NCI-H2107 (cell line): ENCODE results near the gene NLRC3.
"Not testable (repeated sequence)": the region's sequence is repeated elsewhere in the genome, so short reads cannot be mapped to it uniquely, and the experiment has no call there.

Experiments
- DNase-seq: peaks from one replicate; lab custom pipeline; 2025; lab: John Stamatoyannopoulos, UW

The NLRC3 gene

GRCh38 chr16:3513892-3514583 is 63.2 kb downstream of the NLRC3 start:
- no peak for DNase-seq

GRCh38 chr16:3511286-3512180 is 65.7 kb downstream of the NLRC3 start:
- no peak for DNase-seq

DNA sequence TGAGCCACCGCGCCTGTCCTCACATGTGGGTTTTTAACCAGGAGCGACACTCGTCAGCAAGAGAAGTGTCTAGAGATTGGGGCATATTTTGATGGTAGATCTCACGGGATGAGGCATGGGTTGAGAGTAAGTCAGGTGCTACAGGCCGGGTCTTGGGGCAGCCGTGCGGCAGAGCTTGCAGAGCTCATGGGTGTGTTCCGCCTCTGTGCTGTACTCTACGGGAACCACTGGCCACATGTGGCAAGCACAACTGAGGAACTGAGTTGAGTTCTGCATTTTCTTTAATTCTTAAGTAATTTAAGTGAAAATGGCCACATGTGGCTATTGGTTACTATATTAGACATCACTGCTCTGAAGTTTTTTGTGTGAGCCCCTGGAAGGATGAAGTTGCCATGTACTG is 66.8 kb downstream of the NLRC3 start:
- DNase-seq = no peak

- DNase-seq = peak; percentile 67
Measured at GRCh38 chr16:3509470-3509928, 67.7 kb downstream of the NLRC3 start.

DNA sequence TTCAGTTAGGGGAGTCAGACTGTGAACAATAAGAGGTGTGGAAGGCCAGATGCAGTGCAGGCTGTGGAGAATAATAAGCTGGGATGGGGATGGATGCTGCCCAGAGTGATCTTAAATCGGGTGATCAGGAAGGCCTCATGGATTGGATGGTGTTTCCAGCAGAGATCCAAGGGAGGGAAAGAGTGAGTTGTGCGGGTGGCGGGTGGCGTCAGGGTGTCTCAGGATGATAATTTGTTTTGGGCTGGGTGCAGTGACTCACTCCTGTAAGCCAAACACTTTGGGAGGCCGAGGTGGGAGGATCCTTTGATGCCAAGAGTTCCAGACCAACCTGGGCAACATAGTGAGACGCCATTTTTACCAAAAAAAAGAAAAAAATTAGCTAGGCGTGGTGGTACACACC is 68.5 kb downstream of the NLRC3 start:
- no peak for DNase-seq

DNA sequence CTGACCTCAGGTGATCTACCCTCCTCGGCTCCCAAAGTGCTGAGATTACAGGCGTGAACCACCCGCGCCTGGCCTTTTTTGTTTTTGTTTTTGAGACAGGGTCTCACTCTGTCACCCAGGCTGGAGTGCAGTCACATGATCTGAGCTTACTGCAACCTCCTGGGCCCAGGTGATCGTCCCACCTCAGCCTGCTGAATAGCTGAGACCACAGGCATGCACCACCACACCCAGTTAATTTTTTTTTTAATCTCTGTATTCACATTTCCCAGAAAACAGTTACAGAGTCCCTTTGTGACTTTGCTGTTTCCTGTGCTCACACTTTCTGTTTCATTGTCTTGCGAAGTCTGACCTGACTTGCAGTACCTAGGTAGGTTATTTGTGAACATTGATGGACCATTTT is 73.7 kb downstream of the NLRC3 start:
- DNase-seq = no peak

- no peak for DNase-seq
Measured at GRCh38 chr16:3501783-3502400, 75.3 kb downstream of the NLRC3 start.

DNA sequence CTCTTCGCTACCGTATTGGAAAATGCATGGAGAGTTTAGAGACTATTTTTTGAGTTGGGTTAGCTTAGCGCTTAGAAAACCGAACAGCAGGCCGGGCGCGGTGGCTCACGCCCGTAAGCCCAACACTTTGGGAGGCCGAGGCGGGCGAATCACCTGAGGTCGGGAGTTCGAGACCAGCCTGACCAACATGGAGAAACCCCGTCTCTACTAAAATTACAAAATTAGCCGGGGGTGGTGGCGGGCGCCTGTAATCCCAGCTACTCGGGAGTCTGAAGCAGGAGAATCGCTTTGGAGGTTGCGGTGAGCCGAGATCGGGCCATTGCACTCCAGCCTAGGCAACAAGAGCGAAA is 75.8 kb downstream of the NLRC3 start:
- DNase-seq = not testable (repeated sequence)

- no peak for DNase-seq
Measured at GRCh38 chr16:3498988-3499387, 78.2 kb downstream of the NLRC3 start.

DNA sequence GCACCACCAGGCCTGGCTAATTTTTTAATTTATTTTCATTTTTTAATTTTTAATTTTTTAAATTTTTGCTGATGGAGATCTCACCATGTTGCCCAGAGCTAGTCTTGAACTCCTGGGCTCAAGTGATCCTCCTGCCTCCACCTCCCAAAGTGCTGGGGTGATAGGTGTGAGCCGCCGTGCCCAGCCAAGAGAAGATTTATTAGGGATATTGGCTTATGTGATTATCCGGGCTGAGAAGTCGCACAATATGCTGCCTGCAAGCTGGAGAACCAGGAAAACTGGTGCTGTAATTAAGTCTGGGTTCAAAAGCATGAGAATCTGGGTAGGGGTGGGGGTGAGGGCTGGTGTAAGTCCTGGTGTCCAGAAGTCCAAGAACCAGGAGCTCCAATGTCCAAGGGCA is 79.4 kb downstream of the NLRC3 start:
- DNase-seq = no peak

GRCh38 chr16:3496386-3496785 is 80.8 kb downstream of the NLRC3 start:
- DNase-seq = no peak

GRCh38 chr16:3495176-3495575 is 82.0 kb downstream of the NLRC3 start, which contains the start of gene C16orf90:
C16orf90 (minus strand) TSS chr16:3495489; CDS start chr16:3495421, 68 bp downstream.
- no peak for DNase-seq

- DNase-seq = no peak
Measured at GRCh38 chr16:3494386-3494973, 82.7 kb downstream of the NLRC3 start.

GRCh38 chr16:3492356-3492755 is 84.8 kb downstream of the NLRC3 start:
- DNase-seq = no peak

GRCh38 chr16:3490911-3491629 is 86.1 kb downstream of the NLRC3 start:
- peak; percentile 11 for DNase-seq
